Chondrocyte (in vitro differentiated cells): Measurements from ENCODE around the gene CDC42EP3. TPM values are rescaled to one million over a fixed set of nuclear protein-coding genes. Genes with fewer than 3 reads are reported as not detected.

Experiments
- DNase-seq: peaks from one replicate; pipeline ENCODE4 v3.0.0; 2021; ENCODE audit warnings: mixed read lengths, low spot score
- H3K27ac Mint-ChIP-seq: one replicate; pipeline ENCODE4 v1.8.0; 2021; ENCODE audit warnings: mild to moderate bottlenecking, moderate library complexity, mixed read lengths; ENCODE audit not compliant: unreplicated experiment
- H3K27me3 Mint-ChIP-seq: 2 replicates; pipeline ENCODE4 v1.8.0; 2021; ENCODE audit warnings: low read depth, mixed read lengths
- H3K36me3 Mint-ChIP-seq: 2 replicates; pipeline ENCODE4 v1.8.0; 2021; ENCODE audit warnings: low read depth, mixed read lengths
- H3K4me1 Mint-ChIP-seq: 2 replicates; pipeline ENCODE4 v1.8.0; 2021; ENCODE audit warnings: low read depth, mild to moderate bottlenecking, mixed read lengths
- H3K4me3 Mint-ChIP-seq: one replicate; pipeline ENCODE4 v1.8.0; 2021; ENCODE audit warnings: mild to moderate bottlenecking, moderate library complexity, mixed read lengths; ENCODE audit not compliant: unreplicated experiment
- H3K9me3 Mint-ChIP-seq: 2 replicates; pipeline ENCODE4 v1.8.0; 2021; ENCODE audit warnings: low read depth, mixed read lengths
- total RNA-seq: library from RNA; stranded (reverse); gene quantifications from 3 replicates; pipeline ENCODE4 v1.2.1, GENCODE V29; 2021
- TF ChIP-seq, protein P1 (sequence below): fragments of 200-600 bp; sonication (generic); IDR thresholded peaks from 2 replicates; pipeline ENCODE4 v1.5.0; 2021; ENCODE audit warnings: antibody characterized with exemption, mild to moderate bottlenecking, moderate library complexity

Gene CDC42EP3
- total RNA-seq, 1 donor from 2014 or later = 91.2 TPM

DNA sequence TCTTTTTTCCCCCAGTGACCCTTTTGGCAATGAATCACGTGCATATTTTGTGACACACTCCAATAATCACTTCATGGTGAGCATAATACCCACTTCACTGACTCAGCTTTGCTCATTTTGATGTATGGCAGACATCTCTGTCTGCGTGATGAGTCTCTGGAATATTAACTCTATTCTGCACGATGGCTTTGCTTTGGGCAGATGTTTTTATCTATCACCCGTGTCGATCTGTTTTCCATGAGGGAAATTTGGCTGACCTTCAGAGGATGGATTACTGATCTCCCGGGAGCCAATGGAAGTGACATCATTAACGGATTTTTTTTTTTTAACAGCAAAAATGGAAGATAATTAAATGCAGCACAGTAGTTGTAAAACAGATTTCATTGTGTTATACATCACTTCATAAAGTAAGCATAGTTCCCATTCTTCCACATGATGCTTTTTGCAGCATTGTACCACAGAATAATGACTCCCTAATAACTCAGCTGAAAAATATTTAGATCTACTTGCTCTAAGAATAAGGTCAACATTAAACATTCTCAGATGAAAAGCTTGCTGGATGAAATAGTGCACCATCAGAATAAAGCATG lies 29.8 kb downstream of the CDC42EP3 start:
- peaks cover 61% of the 10 kb centered on the region for H3K4me1 Mint-ChIP-seq
- TF ChIP-seq, protein P1, sequence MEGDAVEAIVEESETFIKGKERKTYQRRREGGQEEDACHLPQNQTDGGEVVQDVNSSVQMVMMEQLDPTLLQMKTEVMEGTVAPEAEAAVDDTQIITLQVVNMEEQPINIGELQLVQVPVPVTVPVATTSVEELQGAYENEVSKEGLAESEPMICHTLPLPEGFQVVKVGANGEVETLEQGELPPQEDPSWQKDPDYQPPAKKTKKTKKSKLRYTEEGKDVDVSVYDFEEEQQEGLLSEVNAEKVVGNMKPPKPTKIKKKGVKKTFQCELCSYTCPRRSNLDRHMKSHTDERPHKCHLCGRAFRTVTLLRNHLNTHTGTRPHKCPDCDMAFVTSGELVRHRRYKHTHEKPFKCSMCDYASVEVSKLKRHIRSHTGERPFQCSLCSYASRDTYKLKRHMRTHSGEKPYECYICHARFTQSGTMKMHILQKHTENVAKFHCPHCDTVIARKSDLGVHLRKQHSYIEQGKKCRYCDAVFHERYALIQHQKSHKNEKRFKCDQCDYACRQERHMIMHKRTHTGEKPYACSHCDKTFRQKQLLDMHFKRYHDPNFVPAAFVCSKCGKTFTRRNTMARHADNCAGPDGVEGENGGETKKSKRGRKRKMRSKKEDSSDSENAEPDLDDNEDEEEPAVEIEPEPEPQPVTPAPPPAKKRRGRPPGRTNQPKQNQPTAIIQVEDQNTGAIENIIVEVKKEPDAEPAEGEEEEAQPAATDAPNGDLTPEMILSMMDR = no peak
- peak overlapping the region; percentile 53 for H3K27ac Mint-ChIP-seq
- DNase-seq = no peak
- no peak overlapping the region for H3K4me3 Mint-ChIP-seq
- H3K9me3 Mint-ChIP-seq = no peaks in the 10 kb centered on the region
- H3K27me3 Mint-ChIP-seq = no peaks in the 10 kb centered on the region
- peaks cover 30% of the 10 kb centered on the region for H3K36me3 Mint-ChIP-seq

DNA sequence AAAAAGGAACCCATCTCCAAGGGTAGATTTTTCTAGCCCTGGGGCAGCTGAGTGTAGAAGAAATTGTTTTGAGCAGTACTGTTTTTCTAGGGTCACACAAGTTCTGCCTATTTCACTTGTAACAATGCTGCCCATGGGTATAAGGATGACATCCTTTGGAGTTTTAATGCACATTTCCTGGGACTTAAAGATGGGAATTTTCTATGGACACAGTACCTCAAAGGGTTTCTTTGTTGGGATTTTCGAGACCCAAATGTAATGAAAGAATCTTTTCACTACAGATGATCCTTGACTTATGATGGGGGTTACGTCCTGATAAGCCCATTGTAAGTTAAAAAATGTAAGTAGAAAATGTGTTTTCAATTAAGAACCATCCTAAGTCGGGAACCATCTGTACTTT lies 31.8 kb downstream of the CDC42EP3 start:
- TF ChIP-seq, protein P1 = no peak
- no peaks in the 10 kb centered on the region for H3K27me3 Mint-ChIP-seq
- no peak for DNase-seq
- H3K36me3 Mint-ChIP-seq = peaks cover 20% of the 10 kb centered on the region
- peaks cover 49% of the 10 kb centered on the region for H3K4me1 Mint-ChIP-seq
- no peak overlapping the region for H3K4me3 Mint-ChIP-seq
- H3K9me3 Mint-ChIP-seq = no peaks in the 10 kb centered on the region
- H3K27ac Mint-ChIP-seq = no peak overlapping the region

DNA sequence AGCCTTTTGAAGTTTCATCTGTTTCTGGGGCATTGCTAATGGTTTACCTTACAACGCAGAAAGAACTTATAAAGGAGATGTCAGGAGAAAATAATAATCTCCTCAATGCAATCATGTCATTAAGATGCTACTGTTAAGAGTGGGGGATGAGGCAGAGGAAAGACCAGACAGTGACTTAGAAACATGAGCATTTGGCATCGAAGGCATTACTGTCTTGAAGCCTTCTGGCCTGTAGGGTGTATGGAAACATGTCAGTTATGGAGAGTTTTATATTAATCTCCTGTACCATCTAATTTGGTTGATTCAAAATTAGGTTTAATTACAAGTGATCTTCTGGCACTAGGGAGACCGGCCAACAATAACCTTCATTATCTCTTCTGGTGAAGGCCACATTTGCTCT lies 32.5 kb downstream of the CDC42EP3 start:
- TF ChIP-seq, protein P1 = no peak
- H3K9me3 Mint-ChIP-seq = no peaks in the 10 kb centered on the region
- no peak overlapping the region for H3K4me3 Mint-ChIP-seq
- no peaks in the 10 kb centered on the region for H3K27me3 Mint-ChIP-seq
- no peak for DNase-seq
- H3K27ac Mint-ChIP-seq = no peak overlapping the region
- peaks cover 17% of the 10 kb centered on the region for H3K36me3 Mint-ChIP-seq
- H3K4me1 Mint-ChIP-seq = peaks cover 43% of the 10 kb centered on the region

DNA sequence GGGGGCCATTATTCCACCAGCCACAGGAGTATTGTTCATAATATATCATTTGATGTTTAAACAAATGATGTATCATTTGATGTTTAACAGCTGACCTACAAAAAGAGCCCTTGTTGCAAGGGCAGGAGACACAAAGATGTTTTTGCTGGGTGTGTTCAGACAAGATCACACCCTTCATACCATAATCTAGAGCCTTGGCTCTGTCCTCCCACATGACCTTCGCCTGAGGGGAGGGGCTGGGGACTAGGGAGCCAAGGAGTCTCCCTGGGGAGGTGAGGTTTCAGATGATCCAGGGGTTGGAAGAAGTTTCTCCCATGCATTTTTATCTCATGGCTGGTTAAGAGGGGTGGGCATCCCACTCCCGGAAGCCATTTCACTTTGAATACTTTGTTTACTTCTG lies 33.5 kb downstream of the CDC42EP3 start:
- TF ChIP-seq, protein P1 = no peak
- Mint-ChIP-seq H3K4me3 (no peak overlapping the region), H3K9me3 (no peaks in the 10 kb centered on the region), H3K36me3 (peaks cover 8% of the 10 kb centered on the region), H3K27me3 (no peaks in the 10 kb centered on the region), H3K27ac (peak overlapping the region; percentile 25), H3K4me1 (peaks cover 33% of the 10 kb centered on the region)
- no peak for DNase-seq

DNA sequence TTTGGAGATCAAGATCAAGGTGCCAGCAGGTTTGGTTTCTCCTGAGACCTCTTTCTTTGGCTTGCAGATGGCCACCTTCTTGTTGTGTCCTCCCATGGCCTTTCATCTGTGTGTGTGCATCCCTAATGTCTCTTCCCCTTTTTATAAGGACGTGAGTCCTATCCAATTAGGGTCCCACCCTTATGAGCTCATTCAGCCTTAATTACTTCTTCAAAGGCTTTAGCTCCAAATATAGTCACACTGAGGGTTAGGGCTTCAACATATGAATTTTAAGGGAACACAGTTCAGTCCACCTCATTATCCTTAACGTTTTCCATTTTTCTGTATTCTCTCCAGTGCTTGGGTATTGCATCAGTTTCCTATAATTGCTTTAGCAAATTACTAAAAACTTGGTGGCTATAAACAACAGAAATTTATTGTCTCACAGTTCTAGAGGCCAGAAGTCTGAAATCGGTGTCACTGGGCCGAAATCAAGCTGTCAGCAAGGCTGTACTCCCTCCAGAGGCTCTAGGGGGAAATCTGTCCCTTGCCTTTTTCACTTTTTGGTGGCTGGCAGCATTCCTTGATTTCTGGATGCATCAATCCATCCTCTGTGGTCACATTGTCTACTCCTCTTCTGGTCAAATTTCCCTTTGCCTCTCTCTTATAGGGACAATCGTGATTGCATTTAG lies 34.1 kb downstream of the CDC42EP3 start:
- H3K36me3 Mint-ChIP-seq = peaks cover 4% of the 10 kb centered on the region
- TF ChIP-seq, protein P1 = peak; percentile 44
- H3K4me3 Mint-ChIP-seq = no peak overlapping the region
- no peak for DNase-seq
- H3K4me1 Mint-ChIP-seq = peaks cover 30% of the 10 kb centered on the region
- no peaks in the 10 kb centered on the region for H3K9me3 Mint-ChIP-seq
- no peak overlapping the region for H3K27ac Mint-ChIP-seq
- H3K27me3 Mint-ChIP-seq = no peaks in the 10 kb centered on the region
